NCI-H82 (cell line): ENCODE measurements around the gene UBE2N.
"Not testable (repeated sequence)": the region's sequence is repeated elsewhere in the genome, so short reads cannot be mapped to it uniquely, and the experiment has no call there.

Source experiments
- DNase-seq: peaks from one replicate; lab custom pipeline; 2025; lab: John Stamatoyannopoulos, UW

UBE2N gene

DNA sequence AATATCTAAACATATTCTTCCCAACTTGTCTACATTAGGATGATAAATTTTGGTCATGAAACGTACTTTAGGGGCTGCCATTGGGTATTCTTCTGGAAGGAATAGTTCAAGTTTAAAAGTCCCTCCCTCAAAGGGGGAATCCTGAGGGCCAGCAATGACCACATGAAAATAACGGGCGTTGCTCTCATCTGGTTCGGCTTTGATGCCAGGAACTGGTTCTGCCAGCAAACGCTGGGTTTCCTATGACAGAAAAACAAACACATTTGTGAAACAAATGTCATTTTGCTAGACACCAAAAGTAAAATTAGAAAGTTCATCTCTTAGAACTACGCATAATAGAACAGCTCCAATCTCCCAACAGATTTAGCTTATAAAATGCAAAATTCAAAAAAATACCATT lies 30.7 kb downstream of the UBE2N start:
- not testable (repeated sequence) for DNase-seq

DNA sequence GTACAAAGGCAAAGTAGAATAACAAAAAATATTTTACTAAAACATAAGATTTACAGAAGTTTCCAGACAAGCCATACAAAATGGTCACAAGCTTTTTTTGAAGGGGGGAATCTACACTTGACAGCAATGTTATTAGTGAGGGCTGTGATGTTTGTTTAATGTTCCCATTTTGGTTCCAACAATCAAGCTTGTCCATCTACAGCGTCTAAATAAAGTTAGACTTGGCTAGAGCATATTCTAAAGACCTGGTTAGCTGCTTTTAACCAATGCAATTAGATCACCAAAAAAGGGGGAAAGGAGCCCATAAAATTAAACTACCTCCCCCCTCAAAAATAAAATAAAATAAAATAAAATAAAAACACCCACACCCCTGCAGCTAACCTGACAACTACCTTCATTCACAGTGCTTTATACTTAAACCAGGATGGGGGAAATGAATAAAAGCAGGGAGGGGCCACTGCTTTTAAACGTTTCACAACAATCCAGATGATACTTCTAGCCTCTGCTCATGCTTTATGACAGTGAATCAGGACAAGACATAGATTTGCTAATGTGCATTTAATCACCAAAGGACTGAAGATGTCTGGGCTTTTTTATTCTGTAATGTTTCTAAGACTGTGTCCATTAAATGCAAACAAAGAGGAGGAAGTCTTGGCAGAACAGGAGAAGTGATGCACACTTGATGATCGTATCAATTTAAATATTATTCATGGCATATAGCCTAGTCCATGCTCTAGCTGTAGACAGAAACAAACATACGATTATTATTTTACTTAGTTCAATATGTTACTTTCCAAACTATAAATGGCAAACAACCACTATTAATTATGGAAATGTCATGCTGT lies 32.2 kb downstream of the UBE2N start:
- DNase-seq, result not testable (repeated sequence)

DNA sequence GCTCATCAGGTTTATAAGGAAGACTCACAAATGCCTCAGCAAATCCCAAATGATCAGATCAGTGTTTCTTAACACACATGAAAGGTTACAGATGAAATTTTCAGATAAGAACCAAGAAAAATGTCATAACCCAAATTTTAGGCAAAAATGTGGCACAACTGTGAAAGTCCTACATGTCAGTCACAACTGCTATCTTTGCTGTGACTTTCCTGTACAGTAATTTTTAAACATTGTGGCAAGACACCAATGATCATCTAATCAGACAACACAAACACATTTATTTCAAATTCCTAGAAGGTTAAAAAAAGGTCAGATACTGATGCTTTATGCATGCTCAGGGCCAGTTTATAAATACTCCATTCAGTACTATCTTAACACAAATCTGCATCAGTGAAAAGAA lies 32.9 kb downstream of the UBE2N start:
- DNase-seq, result no peak

DNA sequence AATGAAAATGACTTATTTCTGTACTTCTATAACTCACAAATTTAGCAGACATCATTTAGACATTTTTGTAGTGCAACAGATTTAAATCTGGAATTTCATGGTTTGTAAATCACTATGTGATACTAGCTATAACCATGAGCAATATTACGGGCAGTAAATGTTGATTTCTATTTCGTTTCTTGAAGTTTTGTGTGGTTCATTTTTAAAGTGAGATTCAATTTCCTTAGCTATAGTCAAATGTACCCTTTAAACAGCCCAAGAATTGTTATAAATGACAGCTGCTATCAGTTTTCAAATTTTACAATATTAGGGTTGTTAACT lies 33.8 kb downstream of the UBE2N start:
- DNase-seq, result no peak

DNA sequence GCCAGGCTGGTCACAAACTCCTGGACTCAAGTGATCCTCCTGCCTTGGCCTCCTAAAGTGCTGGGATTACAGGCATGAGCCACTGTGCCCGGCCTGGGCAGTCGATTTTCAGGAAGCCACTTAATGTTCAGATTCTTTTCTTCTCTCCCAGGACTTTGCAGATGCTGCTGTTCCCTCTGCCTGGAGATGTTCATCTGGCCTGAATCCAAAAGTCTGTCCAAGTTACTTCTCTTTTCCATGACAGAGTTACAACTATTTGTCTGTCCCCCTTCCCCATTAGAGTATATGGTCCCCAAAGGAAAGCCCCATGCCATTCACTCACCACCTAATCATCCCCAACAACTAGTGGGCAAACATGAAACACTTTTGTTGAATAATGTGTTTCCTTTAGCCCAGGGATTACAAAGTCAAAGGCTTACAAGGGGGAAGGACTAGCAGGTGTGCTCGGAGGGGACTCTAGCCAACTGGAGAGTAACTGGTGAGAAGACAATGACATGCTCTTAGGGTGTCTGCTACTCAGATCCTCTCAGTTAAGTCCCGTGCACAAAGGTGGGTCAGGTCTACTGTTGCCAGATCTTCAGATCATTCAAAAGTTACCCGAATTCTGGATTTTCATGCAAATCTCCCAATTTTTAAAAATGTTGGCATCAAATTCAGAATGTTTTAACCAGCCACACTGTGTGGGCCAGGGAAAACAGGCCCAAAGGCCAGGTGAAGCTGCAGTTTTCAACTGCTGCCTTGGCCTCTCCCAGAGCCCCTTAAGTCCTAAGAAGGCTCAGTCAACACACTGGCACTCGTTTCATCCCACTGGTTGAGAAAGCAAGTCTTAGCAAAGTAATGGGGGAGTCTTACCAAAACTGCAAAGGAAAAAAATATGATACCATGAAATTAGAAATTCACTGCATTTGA lies 34.4 kb downstream of the UBE2N start:
- peak; percentile 56 for DNase-seq

DNA sequence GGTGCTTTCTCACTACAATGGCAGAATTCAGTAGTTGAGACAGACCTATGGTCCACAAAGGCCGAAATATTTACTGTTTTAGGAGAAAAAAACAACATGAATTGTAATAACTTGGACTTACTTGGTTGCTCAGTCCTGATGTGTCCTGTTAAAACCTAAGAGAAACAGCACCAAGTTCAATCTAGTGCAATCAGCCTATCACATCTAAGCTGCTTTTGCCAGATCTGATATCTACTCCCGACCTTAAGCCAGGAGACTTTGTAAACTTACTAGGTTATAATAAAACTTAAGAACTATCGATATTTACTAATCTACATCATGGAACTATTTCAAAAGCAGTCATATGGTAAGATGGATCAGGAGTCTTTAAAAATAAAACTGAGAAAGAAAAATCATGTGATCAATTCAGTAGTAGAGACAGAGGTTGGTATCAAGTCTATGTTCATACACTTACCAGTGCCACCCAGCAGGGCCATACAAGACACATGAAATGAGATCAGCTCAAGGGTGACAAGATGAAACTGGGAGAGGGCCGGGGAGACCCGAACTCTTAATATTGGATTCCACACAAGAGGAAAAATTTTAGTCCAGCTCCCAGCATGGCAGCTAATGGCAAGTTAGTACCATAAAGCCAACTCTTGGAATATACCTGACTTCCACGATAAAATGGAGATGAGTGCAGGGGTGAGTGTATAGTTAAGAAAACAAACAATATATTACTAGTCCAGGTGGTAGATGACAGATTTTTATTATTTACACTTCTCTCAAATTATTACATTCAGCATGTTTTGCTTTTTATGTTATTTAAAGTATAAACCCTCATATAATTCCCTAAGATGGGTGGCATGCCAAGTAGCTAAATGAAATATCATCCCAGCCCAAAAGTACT lies 36.5 kb downstream of the UBE2N start:
- peak; percentile 57 for DNase-seq

DNA sequence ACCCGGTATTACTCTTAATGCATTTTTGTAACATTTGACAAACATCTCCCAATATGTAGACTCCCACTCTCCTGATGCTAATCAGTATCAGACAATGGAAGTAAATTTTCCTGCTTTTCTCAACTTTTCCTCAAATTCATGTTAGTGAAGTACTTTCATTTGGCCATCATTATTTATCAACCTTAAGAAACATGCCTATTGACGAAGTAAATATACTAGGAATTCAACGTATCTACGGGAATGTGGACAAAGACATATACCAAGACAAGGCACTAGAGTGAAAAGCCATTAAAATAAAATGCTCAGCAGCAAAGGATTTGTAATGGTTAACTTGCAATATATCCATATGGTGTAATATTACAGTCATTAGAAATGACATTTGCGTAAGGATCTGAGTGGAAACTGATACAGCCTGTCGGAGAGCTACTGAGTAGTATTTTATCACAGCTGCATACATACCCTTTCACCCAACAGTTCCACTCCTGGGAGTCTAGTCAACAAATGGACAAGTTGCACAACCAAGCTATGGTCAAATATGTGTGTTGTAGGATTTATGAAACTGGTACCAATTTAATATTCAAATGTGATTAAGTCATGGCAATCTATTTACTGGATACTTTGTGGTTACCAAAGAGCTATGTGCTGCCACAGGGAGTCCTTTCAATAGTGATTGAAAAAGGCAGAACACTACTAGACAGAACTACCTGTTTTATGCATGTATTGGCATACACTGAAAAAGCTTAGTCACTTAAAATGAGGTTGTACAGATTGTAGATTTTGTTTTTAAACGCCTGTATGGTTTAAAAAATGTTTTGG lies 37.6 kb downstream of the UBE2N start:
- peak; percentile 37 for DNase-seq

DNA sequence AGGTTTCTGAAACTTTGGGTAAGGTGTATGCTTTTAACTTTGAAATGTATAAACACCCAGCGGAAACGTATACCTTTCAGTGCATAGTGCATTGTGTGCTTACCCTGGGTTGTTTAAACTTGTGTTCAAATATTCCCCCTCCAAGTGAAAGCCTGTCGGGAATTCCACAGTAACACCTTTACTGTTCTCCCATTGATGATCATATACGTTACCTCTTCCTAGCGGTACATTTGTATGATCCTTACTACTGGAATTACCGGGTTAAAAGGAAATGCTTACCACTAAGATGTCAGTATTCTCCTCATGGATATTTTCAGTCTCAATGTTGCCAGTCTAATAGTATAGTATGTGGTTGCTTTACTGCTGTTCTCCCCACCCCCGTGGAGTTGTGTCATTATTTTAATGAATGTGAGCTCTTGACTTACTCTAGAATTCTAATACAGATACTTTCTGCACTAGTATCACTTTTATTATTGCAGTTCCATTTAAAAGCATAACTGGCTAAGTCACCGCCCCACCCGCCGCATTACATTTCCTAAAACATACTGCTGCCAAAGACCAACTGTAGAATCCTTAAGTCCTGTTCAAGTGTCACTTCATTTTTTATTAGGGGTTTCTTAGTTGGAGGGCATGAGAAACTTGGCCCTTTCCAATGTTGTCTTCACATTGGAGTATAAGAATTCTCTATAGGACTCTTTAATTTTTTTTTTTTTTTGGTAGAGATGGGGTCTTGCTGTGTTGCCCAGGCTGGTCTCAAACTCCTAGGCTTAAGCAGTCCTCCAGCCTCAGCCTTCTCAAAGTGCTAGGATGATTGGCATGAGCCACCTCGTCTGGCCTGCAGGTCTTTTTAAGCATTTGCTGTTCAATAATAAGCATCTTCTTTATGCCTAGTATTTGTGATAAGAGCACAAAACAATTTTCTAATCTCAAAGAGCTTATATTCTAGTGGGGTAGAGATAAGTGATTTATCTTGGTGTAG lies 39.1 kb downstream of the UBE2N start:
- peak; percentile 34 for DNase-seq

DNA sequence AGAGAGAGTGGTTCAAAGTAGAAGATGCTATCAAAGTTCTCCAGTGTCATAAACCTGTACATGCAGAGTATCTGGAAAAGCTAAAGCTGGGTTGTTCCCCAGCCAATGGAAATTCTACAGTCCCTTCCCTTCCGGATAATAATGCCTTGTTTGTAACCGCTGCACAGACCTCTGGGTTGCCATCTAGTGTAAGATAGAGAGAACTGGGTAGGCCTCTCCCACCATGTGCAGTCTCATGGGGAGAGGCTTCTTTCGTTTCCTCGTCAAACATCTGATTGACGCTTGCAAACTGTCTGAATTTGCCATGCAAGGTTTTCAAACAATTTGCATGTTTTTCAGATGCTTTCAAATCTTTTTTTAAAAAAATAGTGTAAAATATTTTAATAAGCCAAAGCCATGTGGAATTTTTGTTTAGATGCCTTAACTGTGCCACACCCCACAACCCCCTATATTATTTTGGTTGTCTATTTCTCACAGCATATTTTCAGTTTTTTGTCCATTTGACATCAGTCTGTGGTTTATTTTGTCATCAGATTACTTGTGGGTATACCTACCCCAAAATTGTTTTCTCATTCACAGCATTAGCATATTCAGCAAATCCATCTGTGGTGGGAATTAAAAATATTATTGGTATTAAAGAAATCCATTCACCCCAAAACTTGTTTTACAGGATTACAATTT lies 42.4 kb downstream of the UBE2N start:
- not testable (repeated sequence) for DNase-seq

DNA sequence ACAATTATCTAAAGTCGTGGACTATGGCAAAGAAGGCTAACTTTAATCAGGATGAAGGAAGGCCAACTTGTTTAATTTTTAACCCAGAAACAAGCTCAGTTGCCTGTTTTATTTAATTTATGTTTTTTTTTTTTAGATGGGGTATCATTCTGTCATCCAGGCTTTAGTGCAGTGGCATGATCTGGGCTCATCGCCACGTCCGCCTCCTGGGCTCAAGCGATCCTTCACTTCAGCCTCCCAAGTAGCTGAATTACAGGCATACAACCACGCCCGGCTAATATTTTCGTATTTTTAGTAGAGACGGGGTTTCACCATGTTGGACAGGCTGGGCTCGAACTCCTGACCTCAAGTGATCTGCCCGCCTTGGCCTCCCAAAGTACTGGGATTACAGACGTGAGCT lies 44.3 kb downstream of the UBE2N start:
- DNase-seq, result no peak

DNA sequence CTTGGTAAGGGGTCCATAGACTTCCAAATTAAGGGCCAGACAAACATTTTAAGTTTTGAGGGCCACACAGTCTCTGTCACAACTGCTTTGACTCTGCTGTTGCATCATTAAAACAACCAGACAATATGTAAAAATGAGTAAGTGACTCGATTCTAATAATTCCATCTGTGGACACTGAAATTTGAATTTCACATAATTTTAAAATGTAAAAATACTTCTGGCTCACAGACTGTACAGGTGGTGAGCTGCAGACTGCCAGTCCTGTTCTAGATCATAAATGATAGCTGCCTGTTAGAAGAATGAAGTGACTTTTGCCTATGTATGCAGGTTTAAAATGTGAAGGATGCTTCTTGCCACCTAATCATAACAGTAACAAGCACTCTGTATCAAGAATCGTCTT lies 48.3 kb downstream of the UBE2N start:
- no peak for DNase-seq

DNA sequence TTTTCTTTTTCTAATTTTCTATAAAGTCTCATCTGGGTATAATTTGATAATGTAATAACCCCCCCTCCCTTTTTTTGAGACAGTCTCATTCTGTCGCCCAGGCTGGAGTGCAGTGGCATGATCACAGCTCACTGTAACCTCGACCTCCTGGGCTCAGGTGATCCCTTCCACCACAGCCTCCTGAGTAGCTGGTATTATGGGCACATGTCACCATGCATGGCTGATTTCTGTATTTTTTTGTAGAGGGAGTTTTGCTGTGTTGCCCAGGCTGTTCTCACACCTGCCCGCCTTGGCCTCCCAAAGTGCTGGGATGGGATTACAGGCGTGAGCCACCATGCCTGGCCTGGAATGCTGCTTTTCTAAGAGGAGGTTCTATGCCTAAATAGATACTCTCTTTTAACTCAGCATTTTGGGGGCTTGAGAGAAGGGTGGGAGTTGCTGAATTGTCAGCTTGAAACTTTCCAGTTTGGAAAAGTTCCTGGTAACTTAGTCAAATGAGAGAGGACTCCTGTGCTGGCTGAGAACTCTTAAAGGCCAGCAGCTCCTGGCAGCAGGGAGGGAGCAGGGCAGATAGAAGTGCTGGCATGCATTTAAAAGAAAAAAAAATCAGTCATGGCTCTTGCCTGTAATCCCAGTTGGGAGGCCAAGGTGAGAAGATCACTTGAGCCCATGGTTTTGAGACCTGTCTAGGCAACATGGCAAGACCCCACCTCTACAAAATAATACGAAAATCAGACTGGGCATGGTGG lies 51.0 kb downstream of the UBE2N start:
- no peak for DNase-seq

DNA sequence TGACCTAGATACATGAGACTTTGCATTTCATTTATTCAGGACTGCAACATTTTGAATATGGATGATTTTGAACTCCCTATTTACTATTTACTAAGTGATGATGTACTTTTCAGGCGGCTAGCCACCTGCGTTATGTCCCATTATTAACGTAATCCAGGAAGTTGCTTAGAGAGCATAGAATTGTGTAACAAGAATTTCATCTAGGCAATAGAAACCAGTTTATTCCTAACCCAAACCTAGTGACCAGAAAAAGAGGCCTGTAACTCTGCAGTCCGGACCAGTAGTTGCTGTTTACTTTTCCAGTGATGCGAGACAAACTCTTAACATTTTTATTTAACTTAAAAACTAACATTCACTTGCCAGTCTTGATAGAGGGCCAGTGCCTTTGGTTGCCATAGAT lies 51.7 kb downstream of the UBE2N start:
- no peak for DNase-seq

DNA sequence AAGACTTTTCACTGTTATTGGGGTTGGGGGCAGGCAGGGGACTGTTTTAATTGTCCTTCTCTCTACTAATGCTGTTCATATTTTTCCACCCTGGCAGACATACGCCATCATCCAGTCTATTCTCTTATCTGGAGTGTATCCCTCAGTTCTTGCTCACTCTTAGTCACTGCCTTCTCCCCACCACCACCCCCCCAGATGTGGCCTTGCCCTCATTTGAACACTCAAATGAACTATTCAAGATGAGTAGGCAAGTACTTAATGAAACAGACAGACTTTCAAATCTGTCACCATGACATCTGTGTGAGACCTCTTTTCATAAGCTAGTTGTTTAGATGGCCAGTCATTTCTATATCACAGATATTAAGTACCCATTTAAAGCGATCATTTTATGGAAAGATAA lies 54.0 kb downstream of the UBE2N start:
- no peak for DNase-seq

DNA sequence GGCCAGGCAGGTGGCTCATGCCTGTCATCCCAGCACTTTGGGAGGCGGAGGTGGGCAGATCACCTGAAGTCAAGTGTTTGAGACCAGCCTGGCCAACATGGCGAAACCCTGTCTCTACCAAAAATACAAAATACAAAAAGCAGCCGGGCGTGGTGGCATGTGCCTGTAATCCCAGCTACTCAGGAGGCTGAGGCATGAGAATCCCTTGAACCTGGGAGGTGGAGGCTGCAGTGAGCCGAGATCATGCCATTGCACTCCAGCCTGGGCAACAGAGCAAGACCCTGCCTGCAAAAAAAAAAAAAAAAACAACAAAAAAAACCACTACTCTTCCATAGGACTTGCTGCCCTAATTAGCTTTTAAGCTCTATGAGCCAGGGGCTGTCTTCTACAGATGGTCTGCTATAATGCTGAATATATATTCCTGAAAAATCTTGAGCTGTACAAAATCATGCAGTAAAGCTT lies 59.7 kb downstream of the UBE2N start:
- not testable (repeated sequence) for DNase-seq

DNA sequence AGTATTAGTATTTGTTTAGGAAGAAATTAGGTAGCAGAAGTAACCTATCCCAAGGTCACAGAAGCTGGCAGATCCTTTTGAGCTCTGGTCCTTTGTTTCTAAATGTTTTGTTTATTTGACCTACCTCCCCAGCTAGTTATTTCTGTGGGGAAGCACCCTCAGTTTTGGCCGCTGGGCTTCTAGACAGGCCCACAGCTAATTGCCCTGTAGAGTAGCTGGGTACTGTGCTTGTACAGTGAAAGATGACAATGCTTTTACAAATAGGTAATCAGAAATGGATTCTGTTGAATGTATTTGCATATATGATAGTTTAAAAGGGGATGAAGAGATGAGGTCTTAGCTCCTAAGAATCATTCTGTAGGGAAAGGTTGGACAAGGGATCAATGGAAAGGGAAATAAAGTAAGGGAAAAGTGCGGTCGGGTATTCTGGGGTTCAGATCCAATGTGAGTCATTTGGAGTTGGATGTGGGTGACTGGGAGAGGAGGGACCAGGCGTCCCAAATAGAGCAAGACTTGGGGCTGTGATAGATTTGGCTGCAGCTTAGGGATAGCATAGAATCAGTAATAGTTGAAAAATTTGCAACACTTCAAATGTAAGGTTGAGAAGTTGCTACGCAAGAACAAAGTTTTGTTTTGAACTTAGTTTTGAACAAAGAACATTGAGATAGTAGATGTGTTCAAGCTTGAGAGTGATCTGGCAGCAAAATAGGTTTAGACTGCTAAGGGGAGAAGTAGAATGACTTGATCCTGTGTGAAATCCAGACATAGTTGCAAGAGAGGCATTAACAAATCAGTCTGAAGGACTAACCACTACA lies 60.4 kb downstream of the UBE2N start:
- DNase-seq, result no peak

DNA sequence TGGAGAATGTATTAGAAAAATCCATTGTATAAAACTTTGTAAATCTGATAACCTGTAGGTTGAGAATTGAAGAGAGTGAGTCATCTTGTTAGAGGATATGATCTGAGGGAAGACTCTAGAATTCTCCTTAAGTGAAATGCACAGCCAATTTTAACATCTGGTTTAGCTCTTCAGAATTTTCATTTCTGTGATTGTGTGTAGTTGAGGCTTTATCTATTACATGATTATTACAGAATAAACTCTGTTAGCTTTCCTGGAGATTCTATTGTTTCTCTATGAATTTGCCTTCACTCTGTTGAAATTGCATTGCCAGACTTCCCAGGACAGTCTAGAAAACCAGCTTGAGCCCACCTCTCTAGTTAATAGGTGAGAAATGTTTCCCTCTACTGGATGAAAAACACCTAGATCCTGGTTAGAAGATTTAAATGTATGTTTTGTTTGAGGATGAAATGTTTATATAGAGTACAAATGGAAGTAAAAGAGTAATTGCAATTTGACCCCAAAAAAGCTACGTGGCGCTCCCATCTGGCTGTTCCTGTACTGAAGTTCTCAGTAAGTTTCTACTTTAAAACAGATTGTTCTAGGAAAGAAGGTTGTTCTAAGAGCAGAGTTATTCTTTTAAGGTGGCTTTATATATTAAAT lies 61.1 kb downstream of the UBE2N start:
- peak; percentile 36 for DNase-seq
